GM23338 (cell line): ENCODE results near the gene NUDT16.
"Not testable (repeated sequence)": the region's sequence is repeated elsewhere in the genome, so short reads cannot be mapped to it uniquely, and the experiment has no call there.

Source experiments
- CTCF ChIP-seq, 2 experiments: fragments of 200-600 bp in 1 of 2; sonication (generic) in 1 of 2; conservative IDR thresholded peaks; 2 replicates each; pipeline versions ENCODE4 v1.5.1 to v1.6.1; 2016 to 2017; ENCODE audit warnings: antibody characterized with exemption in 2 of 2, low read depth in 2 of 2, mild to moderate bottlenecking in 2 of 2, moderate library complexity in 1 of 2
- EZH2phosphoT487 ChIP-seq: fragments of 200-600 bp; sonication (generic); IDR thresholded peaks from one replicate; pipeline ENCODE4 v1.8.1; 2018; ENCODE audit warnings: antibody characterized with exemption; ENCODE audit not compliant: unreplicated experiment
- JUNB ChIP-seq: IDR thresholded peaks from one replicate; pipeline ENCODE4 v1.6.1; 2016; ENCODE audit warnings: antibody characterized with exemption; ENCODE audit not compliant: unreplicated experiment

GRCh38 chr3:131380821-131381444 is 641 bp upstream of the NUDT16 start:
- TF ChIP-seq JUNB; CTCF (conservative IDR thresholded peaks at IDR 0.05; ENCODE audit: low read depth in 2 of 2); EZH2phosphoT487: not testable (repeated sequence)
